Activated CD4-positive, alpha-beta T cell treated with anti-CD3 and anti-CD28 coated beads, Interleukin-2, amount 50 U/mL, for 24 hours (primary cell): ENCODE data around the gene ELANE.

Experiments
- DNase-seq, 2 donors: peaks; one replicate each; pipeline ENCODE4 v3.0.0-alpha.2; 2020; ENCODE audit warnings: low read depth in 1 of 2, low spot score in 1 of 2

ELANE gene

DNA sequence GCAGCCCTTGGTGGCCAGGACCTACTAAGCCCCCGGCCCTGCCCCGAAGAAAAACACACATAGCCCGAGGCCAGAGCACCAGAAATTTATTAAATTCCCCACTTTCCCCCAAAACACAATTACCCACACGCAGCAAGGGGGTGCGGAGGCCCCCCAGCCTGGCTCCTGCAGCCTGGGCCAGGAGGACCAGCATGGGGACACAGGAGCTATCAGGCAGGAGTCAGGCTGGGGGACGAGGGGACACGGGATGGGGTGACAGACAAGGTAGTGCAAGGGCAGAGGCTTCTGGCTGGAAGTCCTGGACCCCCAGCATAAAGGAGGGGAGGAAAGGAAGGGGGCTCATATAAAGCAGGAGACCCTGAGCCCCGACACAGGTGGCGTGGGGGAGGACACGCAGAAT, 44.3 kb downstream of the ELANE start:
- DNase-seq = no peak

DNA sequence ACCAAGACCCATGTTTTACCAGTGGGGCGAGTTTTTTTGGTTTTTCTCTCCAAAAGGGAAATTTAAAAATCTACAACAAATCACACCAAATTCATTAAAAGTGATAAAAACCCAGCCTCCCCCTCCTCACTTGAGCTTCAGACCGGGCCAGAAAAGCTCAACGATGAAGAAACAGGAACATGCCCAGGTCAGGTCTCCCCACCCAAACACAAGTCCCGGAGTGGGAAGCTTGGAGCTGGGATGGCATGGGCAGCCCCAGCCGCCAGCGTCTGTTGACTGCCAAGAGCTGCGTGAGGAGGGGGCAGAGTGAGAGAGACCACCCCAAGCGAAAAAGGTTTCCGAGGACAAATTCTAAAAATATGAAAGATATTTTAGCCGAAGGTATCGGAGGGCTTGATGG, 44.9 kb downstream of the ELANE start:
- DNase-seq = no peak

DNA sequence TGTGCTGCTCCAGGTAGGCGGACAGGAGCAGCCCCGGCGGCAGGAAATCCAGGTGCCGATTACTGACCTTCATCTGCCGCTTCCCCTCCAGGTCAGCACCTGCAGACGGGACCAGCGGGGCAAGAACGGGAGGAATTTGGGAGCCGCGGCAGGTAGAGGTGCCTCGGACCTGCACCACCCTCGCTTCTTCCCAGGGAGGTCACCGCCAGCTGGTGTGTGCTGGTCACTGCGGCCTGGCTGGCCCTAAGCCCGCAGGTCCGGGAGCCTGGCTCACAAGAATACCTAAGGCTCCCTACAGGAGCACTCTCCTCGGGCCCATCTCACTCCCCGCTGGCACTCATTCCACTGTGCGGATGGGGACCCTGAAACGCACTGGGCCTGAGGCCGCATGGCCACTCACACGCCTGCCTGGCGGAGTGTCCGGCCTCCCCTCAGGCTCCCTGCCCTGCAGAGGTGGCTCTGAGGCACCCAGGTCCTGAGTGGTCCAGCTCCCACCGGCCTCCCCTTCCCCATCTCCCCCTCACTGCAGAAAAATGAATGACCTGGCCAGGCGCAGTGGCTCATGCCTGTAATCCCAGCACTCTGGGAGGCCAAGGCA, 45.4 kb downstream of the ELANE start:
- DNase-seq = no peak

DNA sequence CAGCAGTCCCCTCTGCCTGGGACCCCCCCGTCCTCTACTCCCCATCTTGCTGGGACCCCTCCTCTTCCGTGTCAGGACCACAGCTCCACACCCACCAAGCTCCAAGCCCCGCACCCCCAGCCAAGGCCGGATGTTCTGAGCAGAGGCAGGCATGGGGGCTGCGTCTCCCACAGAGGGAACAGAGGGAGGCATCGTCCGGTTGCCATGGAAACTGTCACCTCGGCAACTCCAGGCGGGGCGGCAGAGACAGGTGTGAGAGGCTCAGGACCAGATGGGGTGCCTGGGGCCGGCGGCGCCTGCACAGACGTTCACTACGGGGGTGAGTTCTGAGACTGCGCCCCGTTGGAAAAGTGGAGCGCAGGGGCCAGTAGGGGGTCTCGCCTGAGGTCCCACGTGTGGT, 46.6 kb downstream of the ELANE start:
- no peak for DNase-seq

DNA sequence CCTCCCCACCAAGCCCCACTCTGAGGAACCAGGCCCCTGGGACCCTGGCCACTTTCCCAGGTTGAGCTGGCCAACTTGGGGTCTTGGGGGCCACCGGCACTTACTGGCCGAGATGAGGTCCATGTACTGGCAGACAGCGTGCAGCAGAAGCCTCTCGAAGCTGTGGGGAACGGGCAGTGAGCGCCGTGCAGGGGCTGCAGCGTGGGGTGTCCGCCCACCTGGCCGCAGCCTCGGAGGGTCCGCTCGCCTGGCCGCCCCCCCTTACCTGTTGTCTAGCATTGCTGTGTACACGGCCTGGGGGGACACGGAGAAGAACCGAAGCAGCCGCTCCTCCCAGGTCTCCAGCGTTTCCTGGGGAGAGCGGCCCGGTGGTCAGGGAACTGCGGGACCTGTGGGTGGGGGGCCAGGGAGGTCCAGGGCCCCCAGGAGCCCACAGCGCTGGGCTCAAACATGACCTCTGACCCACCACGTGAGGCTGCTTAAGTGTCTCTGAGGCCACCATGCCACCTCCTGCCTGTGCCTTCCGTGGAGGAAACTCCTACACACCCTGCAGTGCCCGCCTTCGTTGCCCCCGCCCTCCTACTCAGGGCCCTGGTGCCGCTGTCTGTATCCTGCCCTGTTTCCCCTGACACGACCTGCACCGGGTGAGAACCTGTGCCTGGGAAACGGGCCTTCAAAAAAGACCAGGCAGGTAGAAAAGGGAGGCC, 47.4 kb downstream of the ELANE start:
- no peak for DNase-seq

DNA sequence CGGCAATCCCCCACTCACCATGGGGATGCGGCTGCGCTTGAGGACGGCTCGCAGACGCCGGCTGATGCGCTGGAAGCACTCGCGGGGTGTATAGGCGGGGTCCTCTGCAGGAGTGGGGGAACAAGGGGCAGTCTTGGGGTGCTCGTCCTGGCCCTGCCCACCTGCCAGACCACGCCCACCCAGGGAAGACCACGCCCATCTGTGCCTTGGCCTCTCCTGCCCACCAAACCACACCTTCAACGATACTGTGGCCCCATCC, 47.9 kb downstream of the ELANE start:
- DNase-seq = no peak

DNA sequence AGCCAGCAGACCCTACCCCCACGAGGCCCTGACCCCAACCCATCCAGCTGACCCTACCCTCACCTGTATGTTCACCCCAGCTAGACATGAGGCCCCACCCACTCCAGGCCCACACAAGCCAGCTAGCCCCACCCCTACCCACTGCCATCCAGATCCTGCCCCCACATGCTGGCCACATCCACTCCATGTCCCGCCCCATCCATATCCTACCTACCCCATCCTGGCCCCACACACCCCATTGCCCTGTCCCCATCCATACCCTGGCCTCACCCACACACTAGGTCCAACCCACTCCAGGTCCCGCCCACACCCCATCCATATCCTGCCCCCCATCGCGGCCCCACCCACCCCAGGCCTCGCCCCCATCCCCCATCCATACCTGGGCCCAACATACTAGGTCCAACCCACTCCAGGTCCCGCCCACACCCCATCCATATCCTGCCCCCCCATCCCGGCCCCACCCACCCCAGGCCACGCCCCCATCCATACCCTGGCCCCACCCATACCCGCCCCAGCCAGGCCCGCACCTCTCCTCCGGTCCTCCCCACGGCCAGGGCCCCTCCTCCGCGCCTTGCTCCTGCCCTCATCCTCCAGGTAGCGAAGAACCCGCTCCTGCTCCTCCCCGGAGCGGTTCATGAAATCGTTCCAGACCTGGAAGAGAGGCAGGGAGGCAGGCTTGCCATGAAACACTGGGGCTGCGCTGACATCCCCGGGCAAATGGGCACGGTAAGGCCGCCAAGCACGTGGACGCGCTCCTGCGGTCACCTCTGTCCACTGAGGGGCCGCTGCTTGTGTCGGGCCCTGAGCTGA, 48.4 kb downstream of the ELANE start:
- no peak for DNase-seq

DNA sequence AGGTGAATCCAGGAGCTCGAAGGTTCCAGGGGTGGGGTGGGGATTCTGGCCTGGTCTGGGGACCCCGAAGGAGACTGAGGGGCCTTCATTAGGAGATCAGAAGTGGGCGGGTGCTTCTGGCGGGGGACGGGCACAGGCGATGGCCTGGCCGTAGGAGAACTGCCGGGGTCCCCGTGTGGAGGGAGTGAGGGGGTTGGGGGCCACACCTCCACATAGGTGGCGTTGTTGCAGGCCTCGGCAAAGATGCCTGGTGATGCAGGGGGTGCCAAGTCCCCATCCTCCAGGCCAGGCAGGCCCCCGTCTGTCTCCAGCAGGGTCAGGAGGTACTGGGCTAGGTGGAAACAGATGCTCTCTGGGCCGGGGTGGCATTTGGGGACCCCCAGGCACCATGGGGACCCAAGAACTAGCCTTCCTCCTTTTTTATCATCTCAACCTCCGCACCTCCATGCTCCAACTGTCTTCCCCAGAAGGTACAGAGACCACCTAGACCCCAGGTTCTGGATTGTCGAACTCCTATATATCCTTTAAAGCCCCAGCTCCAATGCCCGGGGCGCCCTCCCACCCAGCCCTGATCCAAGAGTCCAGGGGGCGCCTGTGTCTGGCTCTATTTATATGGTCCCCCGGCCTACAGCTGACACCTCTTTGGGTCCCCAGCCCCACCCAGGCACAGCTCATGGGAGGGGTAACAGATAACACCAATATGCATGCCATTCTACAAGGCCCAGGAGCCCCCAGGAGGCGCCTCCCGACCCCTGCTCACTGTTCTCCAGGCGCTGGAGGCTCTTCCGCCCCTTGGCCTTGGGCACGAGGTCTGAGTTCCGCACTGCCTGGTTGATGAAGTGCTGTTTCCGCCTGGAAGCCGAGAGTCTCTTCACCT, 49.4 kb downstream of the ELANE start:
- no peak for DNase-seq

DNA sequence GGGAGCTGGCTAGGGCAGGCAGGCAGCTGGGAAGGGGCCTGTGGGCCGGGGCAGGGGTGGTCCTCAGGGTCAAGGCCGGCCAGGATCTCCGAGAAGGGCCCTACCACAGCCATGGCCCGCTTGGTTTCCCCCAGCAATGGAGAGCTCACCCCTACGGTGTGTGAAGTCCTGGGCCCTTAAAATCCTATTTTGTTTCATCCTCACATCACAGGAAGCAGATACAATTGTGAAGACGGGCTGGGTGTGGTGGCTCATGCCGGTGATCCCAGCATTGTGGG, 49.9 kb downstream of the ELANE start:
- DNase-seq = no peak

DNA sequence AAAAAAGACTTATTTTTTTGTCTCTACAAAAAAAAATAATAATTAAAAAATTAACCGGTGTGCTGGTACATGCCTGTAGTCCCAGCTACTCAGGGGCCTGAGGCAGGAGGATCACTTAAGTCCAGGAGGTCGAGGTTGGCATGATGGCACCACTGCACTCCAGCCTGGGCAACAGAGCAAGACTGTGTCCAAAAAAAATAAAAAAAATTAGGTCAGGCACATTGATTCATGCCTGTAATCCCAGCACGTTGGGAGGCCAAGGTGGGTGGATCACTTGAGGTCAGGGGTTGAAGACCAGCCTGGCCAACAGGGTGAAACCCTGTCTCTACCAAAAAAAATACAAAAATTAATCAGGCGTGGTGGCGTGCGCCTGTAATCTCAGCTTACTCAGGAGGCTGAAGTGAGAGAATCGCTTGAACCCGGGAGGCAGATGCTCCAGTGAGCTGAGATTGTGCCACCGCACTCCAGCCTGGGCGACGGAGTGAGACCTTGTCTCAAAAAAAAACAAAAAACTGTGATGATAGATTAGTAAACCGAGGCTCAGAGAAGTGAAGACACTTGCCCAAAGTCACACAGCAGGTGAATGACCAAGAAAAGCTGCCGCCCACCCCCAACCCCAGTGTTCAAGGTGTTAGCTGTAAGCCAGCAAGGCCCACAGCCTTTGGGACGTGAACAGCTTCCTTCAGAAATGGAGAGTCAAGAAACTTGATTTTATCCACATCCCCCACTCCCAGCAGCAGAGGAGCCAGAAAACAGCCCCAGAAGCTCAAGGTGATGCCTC, 50.5 kb downstream of the ELANE start:
- no peak for DNase-seq

DNA sequence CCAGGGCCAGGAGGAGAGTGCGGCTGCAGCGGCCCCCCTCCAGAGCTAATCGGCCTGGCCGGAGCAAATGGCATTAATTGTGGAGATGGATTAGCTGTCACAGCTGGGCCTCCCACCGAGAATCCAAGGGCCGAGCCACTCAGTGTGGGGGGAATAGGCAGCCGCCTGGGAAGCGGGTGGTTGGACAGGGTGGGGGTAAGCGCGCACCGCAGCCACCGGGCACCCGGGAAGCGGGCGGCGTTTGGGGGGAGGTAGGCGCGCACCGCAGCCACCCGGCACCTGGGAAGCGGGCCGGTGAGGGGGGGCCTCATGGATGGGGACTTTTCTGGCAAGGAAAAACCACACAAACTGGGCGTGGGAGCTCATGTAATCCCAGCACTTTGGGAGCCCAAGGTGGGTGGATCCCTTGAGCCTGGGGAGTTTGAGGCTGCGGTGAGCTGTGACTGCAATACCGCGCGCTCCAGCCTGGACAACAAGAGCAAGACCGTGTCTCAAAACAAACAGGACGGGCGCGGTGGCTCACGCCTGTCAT, 51.2 kb downstream of the ELANE start:
- no peak for DNase-seq

DNA sequence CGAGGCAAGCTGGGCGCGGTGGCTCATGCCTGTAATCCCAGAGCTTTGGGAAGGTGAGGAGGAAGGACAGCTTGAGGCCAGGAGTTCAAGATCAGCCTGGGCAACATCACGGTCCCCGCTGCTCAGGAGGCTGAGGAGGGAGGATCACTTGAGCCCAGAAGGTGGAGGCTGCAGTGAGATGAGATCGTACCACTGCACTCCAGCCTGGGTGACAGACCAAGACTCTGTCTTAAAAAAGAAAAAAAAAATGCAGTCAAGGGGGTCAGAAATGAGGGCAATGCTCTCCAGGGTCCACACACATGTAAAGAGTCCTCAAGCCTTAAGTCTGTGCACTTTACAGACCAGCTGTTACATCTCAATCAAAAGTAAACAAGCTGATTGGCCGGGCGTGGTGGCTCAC, 52.4 kb downstream of the ELANE start:
- no peak for DNase-seq
